GM12892 (cell line): ENCODE measurements around the gene LY6G6D.

Experiments
- POLR2A ChIP-seq: IDR thresholded peaks from 2 replicates; pipeline ENCODE4 v1.6.1; 2011; ENCODE audit warnings: low read depth, low read length, control low read depth
- POLR2AphosphoS5 ChIP-seq: IDR thresholded peaks from 2 replicates; pipeline ENCODE4 v1.6.1; 2011; ENCODE audit warnings: low read depth, low read length, control low read depth

GRCh38 chr6:31711233-31711632 is 3.9 kb upstream of the LY6G6D start:
- no peak for TF ChIP-seq POLR2A
- TF ChIP-seq POLR2AphosphoS5: no peak
